Activated naive CD8-positive, alpha-beta T cell treated with anti-CD3 and anti-CD28 coated beads, Interleukin-2, amount 50 U/mL, for 24 hours (primary cell): Measurements from ENCODE around the gene TRMT112.

Experiments
- ATAC-seq: fragments of 150-1000 bp; cut with Tn5 transposase; one replicate; pipeline ENCODE4 v1.10.0; 2021
- DNase-seq: peaks from one replicate; pipeline ENCODE4 v3.0.0; 2021
- H3K27ac Mint-ChIP-seq: one replicate; pipeline ENCODE4 v1.8.0; 2021; ENCODE audit warnings: mild to moderate bottlenecking, mixed read lengths
- H3K27me3 Mint-ChIP-seq: one replicate; pipeline ENCODE4 v1.8.0; 2021; ENCODE audit warnings: mixed read lengths
- H3K36me3 Mint-ChIP-seq: one replicate; pipeline ENCODE4 v1.8.0; 2021; ENCODE audit warnings: low read depth, mixed read lengths
- H3K4me1 Mint-ChIP-seq: one replicate; pipeline ENCODE4 v1.8.0; 2021; ENCODE audit warnings: mixed read lengths
- H3K4me3 Mint-ChIP-seq: one replicate; pipeline ENCODE4 v1.8.0; 2021; ENCODE audit warnings: mild to moderate bottlenecking, moderate library complexity, mixed read lengths
- H3K9me3 Mint-ChIP-seq: one replicate; pipeline ENCODE4 v1.8.0; 2021; ENCODE audit warnings: mixed read lengths

Gene TRMT112

GRCh38 chr11:64275841-64276240, 41.5 kb downstream of the TRMT112 start:
- DNase-seq, result no peak
- no peak overlapping the region for H3K4me3 Mint-ChIP-seq
- no peaks in the 10 kb centered on the region for H3K27me3 Mint-ChIP-seq
- peaks cover 8% of the 10 kb centered on the region for H3K4me1 Mint-ChIP-seq
- no peak overlapping the region for H3K27ac Mint-ChIP-seq
- no peak for ATAC-seq
- H3K9me3 Mint-ChIP-seq, result no peaks in the 10 kb centered on the region
- H3K36me3 Mint-ChIP-seq, result no peaks in the 10 kb centered on the region

GRCh38 chr11:64275031-64275800, 42.1 kb downstream of the TRMT112 start:
- Mint-ChIP-seq H3K36me3 (peaks cover 2% of the 10 kb centered on the region), H3K9me3 (no peaks in the 10 kb centered on the region), H3K4me1 (peaks cover 10% of the 10 kb centered on the region), H3K4me3 (no peak overlapping the region), H3K27me3 (no peaks in the 10 kb centered on the region), H3K27ac (no peak overlapping the region)
- ATAC-seq (no peak), DNase-seq (no peak)

- Mint-ChIP-seq H3K36me3 (peaks cover 9% of the 10 kb centered on the region), H3K27me3 (no peaks in the 10 kb centered on the region), H3K27ac (peak overlapping the region; percentile 96), H3K4me1 (peaks cover 28% of the 10 kb centered on the region), H3K9me3 (no peaks in the 10 kb centered on the region), H3K4me3 (peak overlapping the region; percentile 98)
- ATAC-seq (peak; percentile 86), DNase-seq (peak; percentile 99)
Measured at GRCh38 chr11:64269540-64270220, 47.7 kb downstream of the TRMT112 start.

GRCh38 chr11:64268893-64269539, 48.3 kb downstream of the TRMT112 start:
- DNase-seq, result peak; percentile 60
- peak overlapping the region; percentile 98 for H3K4me3 Mint-ChIP-seq
- H3K27me3 Mint-ChIP-seq, result no peaks in the 10 kb centered on the region
- H3K9me3 Mint-ChIP-seq, result no peaks in the 10 kb centered on the region
- ATAC-seq, result peak; percentile 9
- peaks cover 28% of the 10 kb centered on the region for H3K4me1 Mint-ChIP-seq
- H3K27ac Mint-ChIP-seq, result peak overlapping the region; percentile 91
- peaks cover 9% of the 10 kb centered on the region for H3K36me3 Mint-ChIP-seq

GRCh38 chr11:64268025-64268892, 49.1 kb downstream of the TRMT112 start:
- peak overlapping the region; percentile 98 for H3K4me3 Mint-ChIP-seq
- H3K4me1 Mint-ChIP-seq, result peaks cover 28% of the 10 kb centered on the region
- no peaks in the 10 kb centered on the region for H3K27me3 Mint-ChIP-seq
- DNase-seq (no peak), ATAC-seq (no peak)
- H3K9me3 Mint-ChIP-seq, result no peaks in the 10 kb centered on the region
- H3K27ac Mint-ChIP-seq, result peak overlapping the region; percentile 91
- peaks cover 9% of the 10 kb centered on the region for H3K36me3 Mint-ChIP-seq

GRCh38 chr11:64267207-64267945, 50.0 kb downstream of the TRMT112 start:
- H3K36me3 Mint-ChIP-seq, result peaks cover 9% of the 10 kb centered on the region
- H3K27me3 Mint-ChIP-seq, result no peaks in the 10 kb centered on the region
- peak overlapping the region; percentile 98 for H3K4me3 Mint-ChIP-seq
- no peak for ATAC-seq
- no peaks in the 10 kb centered on the region for H3K9me3 Mint-ChIP-seq
- H3K27ac Mint-ChIP-seq, result peak overlapping the region; percentile 46
- DNase-seq, result no peak
- H3K4me1 Mint-ChIP-seq, result peaks cover 27% of the 10 kb centered on the region
